ENCODE data around the gene IER5.
A peak's percentile ranks its signal among the peaks of the same experiment; 100 is the strongest.
"Not testable (repeated sequence)": the region's sequence is repeated elsewhere in the genome, so short reads cannot be mapped to it uniquely, and the experiment has no call there.

IER5 gene

DNA sequence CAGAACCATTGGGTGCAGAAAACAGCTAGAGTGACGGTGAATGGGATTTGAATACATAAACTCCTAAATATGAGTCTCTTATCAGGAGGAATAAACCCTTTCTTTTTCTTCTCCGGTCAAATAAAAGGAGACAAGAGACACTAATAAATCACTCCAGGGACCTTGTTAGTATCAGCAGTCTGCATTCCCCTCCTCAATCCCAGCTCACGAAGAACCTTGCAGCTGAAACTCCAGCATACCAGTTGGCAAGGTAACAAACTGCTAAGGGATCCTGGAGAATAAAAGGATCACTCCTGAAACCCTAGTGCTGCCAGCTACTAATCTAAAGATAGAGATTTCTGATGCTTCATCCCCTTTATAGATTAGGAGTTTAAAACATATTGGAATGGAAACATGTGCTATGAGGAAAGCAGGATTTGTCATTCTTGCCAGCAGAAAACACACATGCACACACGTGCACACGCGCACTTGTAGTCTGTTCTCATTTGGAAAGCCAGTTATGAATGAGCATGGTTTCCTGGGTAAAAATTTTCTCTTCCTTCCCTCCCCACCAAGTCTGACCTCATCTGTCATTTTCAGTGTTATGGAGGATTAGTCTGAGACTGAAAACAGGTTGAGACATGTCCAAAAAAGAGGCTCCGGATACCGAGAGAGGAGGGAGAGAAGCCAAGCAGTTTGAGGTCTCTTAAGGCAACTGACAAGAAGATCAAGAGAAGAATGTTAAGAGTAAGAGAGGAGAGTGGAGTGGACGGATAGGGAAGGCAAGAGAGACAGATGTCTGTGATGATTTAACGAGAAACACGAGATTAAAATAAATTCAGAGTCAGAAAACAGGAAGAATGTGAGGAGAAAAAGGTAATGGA is 10.9 kb downstream of the IER5 start:
- DNase-seq: no peak

DNA sequence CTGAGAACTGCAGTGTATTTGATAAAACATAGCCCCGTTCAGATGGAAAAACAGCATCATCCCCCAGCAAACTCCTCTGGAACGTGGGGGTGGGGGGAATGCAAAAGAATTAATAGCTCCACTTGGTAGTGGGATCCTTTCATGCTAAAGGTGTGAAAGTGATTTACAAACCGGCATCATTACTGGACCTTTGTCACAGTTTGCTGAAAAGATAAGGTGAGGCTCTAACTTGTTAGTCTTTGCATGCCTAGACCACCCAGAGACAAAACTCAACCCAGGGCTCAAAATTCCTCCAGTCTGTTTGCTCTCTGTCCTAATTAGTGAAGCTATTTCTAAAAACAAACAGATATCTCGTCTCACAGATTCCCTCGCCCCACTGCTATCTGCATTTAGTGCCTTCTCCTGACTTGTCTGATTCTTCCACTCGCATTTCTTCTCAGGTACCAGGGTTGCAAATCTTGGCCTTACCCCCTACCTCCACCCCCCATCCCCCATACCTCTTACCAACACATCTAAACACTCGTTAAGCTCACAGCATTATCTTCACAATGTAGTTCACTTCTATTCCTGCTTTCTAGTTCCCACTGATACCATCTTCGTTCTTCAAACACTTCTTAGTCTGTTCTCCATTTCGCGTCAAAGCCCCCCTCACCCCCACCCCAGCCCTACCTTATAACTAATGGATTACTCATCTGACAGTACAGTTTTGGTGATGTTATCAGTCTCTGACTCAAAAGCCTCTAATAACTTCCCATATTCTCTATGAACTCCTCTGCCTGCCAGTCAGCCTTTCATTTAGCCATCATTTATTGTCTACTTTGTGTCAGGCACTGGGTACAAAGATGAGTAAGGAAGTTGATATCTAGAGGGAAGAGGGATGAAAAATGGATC is 11.8 kb downstream of the IER5 start:
- DNase-seq: no peak

DNA sequence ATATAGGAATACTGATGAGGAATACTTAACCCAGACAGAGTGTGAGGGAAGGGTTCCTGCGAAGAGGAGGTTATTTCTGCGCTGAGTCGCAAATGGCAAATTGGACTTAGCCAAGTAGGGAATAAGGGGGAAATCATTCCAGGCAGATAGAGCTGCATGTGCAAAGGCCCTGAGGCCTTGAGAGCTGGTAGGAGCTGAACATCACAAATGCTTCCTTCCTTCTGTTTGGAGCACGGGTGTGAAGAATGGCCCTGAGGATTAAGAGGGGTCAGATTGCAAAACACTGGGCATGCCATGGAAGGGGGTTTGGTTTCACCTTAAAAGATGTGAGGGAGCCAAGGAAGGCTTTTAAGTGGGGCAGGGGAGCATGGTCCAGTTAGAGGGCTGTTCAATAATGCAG is 12.4 kb downstream of the IER5 start:
- no peak for DNase-seq

DNA sequence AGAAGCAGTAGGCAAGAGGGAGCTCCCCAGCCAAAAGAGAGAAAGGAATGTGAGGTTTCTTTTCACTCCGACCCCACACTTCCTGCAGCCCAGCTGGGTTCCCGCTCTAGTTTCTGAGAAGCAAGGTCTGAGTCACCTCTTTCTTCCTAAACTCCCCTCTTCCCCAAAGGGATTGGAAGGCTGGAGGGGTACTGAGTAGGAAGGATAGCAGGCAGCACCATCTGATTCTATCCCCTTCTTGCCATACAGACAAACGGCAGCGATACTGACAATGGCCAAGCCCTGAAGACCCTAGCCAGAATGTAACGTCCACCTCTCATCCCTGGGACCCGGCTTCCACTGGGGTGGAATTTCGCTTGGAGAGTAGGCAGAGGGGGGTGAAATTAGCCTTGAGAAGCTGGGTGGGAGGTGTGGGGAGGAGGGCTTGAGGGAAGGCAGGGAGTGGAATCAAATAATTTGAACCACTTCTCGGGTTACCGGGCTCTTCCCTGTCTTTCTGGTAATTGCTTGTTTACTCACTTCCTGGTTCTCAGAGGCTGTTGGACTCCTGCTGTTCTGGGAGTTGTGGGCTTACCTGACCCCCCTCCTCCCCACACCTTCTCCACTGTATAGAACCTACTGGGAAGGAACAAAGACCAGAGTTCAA is 13.2 kb downstream of the IER5 start:
- DNase-seq: no peak

DNA sequence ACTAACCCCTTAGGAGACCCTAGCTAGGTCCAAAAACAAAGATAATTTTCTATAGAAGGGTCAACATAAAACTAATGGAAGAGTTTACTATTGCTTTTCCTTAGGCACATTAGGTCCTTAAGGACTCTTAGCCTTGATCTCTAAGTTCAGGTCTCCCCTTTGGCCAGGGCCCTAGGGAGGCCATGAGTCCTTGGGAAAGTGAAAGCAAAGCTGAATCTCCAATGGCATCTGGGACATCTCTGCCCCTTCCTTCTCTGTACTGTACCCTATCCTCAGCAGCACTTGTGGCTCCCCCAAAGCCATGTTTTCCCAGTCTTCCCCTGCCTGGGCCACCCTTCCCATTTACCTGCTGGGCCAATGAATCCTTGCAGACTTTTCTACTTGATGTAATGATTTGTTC is 14.3 kb downstream of the IER5 start:
- DNase-seq: no peak

DNA sequence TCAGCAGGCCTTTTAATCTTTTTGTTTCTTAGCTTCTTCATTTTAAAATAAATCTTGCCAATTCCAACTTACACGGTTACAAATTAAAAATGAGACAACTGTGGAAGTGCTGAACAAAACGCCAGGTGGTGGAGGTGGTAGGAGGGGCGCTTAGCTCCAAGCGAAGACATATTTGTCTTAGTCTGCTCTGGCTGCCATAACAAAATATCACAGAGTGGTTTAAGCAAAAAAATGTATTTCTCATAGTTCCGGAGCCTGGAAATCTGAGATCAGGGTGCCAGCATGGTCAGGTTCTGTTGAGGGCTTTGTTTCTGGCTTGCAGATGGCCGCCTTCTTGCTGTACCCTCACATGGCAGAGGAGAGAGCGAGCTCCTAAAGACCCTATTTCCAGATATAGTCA is 14.9 kb downstream of the IER5 start:
- no peak for DNase-seq

DNA sequence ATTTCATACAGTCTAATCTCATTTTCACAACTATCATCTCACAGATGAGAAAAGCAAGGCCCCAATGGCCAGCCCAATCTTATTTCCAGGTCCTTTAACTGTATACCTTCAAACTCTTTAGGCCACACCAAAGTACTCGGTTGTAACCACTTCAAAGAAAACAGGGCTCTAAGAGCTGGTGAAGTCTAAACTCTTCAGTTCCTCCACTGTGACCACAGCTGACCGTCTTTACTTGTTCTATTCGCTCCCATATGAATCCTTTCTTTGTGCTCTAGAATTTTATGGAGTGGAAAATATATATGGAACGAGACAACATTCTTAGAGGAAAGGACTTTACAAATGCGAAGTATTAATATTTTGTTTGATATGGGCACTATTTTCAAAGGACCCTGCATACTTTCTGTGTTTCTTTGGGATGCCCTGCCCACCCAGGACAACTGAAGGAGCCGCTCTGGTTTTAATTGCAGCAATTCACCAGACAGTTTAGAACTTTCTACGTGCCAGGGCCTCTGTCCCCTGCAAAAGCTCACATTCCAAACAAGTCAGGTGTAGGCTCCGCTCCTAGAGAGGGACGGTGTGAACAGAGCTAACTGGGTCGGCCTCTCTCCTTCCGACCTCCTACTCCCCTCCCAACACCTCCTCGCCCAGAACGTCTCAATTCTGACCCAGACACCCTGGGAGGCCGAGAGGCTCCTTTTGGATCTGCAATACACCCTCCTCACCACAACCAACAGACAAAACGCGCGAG is 15.7 kb downstream of the IER5 start:
- no peak for DNase-seq

DNA sequence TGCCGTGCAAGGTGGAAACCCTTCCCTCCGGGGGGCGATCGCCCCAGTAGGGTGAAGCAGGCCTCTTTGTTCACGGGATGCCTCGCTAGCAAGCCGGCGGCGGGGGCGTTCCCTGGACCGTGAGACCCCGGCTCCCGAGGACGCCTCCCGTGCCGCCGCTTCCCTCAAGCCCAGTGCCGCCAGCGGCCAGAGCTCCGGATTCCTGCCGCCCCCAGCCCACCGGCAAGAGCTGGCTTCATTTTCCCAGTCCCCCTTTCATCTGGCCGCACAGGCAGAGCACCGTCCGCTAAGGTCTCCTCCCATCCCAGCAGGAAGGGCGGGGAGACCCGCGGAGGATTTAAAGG is 16.3 kb downstream of the IER5 start:
- peak; percentile 49 for DNase-seq

DNA sequence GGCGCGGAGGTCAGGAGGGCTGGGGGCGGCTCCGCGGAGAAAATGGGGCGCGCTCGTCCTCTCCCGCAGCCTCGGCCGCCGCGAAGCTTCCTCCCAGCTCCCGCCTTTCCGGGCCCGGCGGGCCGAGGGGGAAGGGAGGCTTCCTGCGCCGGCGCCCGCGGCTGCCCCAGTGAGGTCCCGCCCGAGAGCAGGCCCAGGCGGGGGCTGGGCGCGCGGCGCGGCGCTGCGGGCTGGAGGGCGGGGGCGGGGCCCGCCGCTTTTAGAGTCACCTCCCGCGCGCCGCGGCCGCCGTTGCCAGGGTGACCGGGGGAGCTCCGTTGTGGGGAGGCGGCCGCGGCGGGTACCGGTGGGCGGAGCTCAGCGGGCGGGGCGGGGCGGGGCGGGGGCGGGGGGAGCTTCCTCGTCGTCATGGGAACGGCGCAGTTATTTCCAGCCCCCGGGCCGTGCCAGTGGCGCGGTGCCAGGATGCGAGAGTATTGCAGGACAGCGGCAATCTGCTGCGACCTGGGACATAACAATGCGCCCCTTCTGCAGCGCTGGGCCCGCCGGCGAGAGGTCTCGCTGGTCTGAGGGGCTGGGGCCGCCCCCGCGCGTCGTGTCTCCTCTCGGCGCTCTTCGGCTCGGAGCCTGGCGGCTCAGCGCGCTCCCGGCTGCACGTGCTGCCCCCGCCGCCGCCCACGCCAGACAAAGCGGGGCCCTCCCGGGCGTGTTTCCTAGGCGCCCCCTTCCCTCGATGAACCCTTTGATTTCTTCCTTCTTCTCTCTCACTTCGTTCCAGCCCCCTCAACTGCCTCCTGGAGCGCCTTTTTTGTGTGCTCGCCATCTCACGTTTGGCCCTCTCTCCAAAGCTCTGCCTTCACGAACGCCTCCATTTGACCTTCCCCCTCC is 16.9 kb downstream of the IER5 start:
- DNase-seq: peak; percentile 90

DNA sequence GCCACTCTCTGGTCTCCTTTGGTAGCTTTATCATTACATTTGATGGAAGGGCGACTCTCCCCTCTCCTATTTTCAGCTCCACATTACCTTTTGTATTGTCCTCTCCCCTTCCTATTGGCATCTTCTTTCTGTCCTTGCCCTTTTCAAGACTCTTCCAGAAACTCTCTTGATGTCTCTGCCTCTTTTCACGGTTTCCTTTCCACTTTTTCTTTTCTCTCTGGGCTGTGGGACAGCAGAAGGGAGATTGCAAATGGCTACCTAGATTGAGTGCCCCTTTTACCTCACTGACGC is 17.5 kb downstream of the IER5 start:
- DNase-seq: no peak

DNA sequence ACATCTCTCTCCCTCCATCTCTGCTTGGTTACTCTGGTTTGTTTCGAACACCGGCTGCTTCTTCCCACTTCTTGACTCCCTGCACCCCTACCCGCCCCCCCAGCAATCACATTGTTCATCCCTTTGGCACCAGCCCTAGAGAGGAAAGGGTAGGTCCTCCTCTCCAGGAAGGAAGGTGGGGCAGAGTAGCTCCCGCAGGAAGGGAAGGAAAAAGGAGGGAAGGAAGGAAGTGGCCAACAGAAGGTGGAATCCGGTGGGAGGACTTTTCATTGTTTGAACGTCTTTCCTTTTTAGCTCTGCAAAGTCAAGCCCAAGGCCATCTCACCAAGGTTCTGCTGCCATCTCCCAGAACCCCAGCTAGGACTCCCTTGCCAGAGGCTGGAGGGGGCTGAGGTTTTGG is 18.0 kb downstream of the IER5 start:
- DNase-seq: no peak

DNA sequence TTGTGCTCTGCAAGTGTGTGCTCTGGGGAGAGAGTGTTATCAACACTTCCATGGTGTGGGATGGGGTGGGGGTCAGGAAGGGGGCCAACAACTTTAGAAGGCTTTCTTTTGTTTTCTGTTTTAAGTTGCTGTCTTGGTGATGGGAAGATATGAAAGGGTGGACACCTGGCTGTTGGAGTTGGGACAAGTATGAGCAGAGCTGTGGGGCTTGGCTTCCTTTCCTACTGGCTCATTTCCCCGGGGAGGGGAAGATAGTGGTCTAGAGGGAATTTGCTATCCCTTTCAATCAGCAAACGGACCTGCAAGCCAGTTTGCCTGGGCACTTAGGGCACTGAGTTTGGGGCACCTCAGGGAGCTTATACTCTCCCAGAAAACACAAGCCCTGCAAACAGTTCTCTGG is 19.2 kb downstream of the IER5 start:
- no peak for DNase-seq

DNA sequence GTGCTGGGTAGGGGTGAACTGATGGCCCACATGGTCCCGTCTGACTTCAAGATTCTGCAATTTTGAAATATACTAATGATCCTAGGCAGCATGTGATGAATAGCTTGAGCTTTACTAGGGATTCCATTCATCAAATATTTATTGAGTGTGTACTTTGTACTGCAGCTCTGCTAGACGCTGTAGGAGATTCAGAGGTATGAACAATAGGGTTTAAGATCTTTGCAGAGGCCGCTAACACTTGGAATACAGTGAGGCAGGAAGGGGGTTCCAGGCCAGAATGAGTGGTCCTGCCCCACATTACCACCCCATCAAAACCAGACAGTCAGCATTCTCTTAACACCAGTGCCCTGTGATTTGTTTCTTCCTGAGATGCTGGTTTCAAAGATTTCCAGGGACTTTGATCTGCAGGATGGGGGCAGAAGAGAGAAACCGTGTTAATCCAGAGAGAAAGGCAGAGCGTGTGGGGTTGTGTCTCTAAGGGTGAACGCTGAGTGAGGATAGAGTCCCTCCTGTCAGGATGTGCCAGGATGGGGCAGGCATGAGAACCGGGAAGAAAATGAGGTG is 19.9 kb downstream of the IER5 start:
- DNase-seq: no peak

DNA sequence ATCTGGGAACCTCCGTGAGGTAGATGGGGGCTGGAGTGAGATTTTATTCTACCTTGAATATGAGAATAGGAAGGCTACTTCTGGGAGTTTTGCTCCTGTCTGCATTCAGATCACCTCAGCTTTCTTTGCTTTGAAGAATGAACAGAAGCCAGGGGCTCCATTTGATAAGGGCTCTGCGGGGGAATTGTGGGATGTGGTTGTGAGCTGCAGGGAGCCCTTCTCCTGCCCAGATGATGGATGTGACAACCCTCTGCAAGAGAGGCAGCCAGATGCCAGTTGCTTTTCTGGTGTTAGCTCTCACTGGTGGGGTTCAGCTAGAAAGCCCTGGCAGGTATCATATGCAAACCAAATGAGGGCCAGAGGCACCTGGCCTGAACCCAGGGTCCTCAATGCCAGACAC is 21.5 kb downstream of the IER5 start:
- DNase-seq: no peak

DNA sequence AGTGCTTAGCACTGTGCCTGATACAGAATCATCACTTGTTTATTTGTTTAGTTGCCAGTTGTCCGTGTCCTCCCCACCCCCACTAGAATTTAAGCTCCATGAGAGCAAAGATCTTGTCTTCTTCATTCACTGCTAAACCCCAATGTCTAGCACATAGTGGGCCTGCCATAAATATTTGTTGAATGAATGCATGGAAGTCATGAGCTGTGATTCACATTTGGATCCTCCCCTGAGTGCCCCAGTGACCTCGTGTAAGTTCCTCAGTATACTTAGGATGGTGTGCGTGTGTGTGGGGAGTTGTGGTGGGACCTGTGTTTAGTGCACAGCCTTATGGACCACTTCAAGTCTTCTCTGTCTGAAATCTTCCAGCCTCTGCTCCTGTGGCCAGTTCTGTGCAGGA is 23.1 kb downstream of the IER5 start:
- DNase-seq: no peak

DNA sequence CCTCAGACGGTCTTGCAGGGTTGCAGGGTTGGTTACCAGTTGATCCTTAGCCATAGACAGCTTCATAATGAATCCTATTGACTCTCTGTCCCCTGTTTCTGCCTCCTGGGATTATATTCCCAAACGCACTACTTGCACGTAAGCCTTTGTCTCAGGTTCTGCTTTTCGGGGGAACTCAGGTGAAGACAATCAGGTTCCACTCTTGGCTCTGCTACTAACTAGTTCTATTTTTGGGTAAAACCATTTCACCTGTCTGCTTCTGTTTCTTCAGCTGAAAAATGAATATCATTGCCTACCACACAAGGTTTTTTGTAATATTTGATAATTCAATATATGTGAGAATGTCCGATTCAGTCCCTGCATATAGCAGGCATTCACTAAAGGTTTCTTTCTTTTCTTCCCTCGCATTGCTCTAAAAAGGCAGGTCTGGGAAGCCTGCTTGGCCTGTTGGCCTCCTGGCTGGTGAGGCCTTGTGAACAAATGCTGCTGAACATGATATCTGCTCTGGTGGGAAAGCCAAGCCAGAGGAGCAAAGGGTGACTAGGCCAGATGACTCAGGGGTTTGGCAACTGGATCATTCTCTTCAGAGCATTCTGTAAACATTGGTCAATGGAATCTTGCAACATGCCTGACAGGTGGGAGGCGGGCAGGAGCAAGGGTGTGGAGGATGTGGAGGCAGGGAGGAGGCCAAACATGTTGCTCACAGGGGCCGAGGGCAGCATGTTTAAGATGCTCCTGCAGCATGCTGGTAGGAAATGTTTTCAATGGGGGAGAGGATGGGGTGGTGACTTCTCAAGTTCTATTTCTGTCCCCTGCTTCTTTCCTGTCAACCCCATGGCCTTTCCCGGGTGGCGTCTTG is 23.8 kb downstream of the IER5 start:
- DNase-seq: no peak

DNA sequence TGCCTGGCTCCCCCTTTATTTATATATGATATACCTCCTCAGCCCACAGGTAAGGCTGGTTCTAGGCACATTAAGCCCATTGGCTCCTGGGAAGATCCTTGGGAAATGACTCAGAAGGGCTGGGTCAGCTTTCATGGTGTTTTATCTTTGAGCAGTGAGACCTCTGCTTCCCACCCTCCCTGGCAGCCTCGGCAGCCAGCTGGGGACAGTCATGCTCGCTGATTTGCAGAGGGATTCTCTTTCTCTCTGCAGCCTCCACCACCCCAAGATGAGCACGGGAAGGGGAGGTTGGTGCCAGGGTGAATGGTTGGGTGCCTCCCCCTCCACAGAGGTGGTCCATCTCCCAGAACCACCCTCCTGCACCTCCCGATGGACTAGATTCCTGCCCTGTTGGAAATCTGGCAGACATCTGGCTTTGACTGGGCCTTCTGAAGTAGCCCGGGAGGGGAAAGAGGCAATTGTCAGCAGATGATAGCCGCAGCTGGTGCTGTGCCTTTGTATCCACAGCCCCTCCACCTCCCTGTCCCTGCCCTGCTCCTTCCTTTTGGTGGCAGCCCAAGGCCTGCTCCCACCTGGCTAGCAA is 24.6 kb downstream of the IER5 start:
- no peak for DNase-seq

DNA sequence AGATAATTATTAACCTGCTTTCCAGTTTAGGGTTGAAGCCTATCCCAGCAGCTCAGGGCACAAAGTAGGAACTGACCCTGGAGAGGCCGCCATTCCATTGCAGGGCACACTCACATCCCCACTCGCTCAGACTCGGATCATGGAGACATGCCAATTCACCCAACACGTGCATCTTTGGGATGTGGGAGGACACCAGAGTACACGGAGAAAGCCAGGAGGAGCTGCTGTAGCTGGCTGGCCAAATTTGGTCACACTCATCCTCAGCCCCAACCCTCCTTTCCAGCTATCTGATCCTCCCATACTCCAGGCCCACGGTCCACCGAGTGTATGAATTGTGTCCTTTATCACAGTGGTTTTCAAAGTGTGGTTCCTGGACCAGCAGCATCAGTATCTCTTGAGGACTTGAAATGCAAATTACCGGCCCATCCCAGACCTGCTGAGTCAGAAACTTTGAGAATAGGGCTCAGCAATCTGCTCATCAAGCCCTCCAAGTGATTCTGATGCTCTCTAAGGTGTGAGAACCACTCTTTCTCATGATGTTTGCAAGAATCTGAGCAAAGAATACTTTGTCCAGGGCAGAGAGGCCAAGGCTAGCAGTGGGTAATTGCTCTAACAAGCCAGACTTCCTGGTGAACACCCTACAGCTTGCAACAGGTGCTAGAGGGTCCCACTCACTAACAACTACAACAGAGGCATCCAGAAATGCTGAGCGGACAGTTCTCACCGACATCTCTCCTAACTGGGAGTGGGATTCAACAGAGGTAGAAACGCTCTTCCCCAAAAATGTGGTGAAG is 26.3 kb downstream of the IER5 start:
- DNase-seq: no peak

DNA sequence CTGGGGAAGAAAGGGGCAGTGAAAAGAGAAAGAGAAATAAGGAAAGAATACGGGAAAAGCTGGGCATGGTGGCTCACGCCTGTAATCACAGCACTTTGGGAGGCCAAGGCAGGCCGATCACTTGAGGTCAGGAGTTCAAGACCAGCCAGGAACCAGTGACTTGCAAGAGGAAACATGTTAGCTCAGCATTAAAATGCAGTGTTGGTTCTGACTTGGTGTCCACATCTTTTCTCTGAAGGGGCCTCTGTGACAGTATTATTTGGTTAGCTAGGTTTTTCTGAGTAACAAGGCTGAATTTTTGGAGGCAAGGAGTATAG is 26.8 kb downstream of the IER5 start:
- no peak for DNase-seq

DNA sequence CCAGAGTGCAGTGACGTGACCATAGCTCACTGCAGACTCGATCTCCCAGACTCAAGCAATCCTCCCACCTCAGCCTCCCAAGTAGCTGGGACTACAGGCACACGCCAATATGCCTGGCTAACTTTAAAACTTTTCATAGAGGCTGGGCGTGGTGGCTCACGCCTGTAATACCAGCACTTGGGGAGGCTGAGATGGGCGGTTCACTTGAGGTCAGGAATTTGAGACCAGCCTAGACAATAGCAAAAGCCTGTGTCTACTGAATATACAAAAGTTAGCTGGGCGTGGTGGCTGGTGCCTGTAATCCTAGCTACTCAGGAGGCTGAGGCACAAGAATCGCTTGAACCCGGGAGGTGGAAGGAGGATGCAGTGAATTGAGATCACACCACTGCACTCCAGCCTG is 27.5 kb downstream of the IER5 start:
- DNase-seq: not testable (repeated sequence)
